MCF 10A (cell line): Measurements from ENCODE around the gene USP8. TPM values are rescaled to one million over a fixed set of nuclear protein-coding genes. Genes with fewer than 3 reads are reported as not detected.

Source experiments
- BruUV-seq: library from RNA; stranded (reverse); fragments of 400-500 nt; replicated peaks from 2 replicates; lab custom pipeline; 2021; lab: Mats Ljungman, UMichigan
- CTCF ChIA-PET: fragments of 300-600 bp; sonication (Branson Sonifier 250); formaldehyde crosslinking; extraction: SDS; loops from one replicate; lab custom pipeline; 2021; ENCODE audit warnings: antibody characterized with exemption, inconsistent platforms; lab: Yijun Ruan, JAX
- POLR2A ChIA-PET: fragments of 300-600, 350-650 bp; sonication (Branson Sonifier 250); formaldehyde crosslinking; extraction: SDS; loops from one replicate; lab custom pipeline; 2020; ENCODE audit warnings: antibody characterized with exemption, inconsistent platforms; lab: Yijun Ruan, JAX
- DNase-seq: peaks from one replicate; pipeline ENCODE4 v3.0.0-alpha.2; 2018; ENCODE audit not compliant: unreplicated experiment
- H3K27ac Mint-ChIP-seq: one replicate; pipeline ENCODE4 v1.8.0; 2022; ENCODE audit warnings: mild to moderate bottlenecking, low read depth, mixed read lengths; ENCODE audit not compliant: unreplicated experiment
- H3K27me3 Mint-ChIP-seq: one replicate; pipeline ENCODE4 v1.8.0; 2022; ENCODE audit warnings: mixed read lengths; ENCODE audit not compliant: insufficient read depth, unreplicated experiment
- H3K36me3 Mint-ChIP-seq: one replicate; pipeline ENCODE4 v1.8.0; 2022; ENCODE audit warnings: mild to moderate bottlenecking, moderate library complexity, mixed read lengths; ENCODE audit not compliant: insufficient read depth, unreplicated experiment
- H3K4me1 Mint-ChIP-seq: one replicate; pipeline ENCODE4 v1.8.0; 2022; ENCODE audit warnings: mixed read lengths; ENCODE audit not compliant: insufficient read depth, unreplicated experiment
- H3K4me3 Mint-ChIP-seq: one replicate; pipeline ENCODE4 v1.8.0; 2022; ENCODE audit warnings: mild to moderate bottlenecking, moderate library complexity, mixed read lengths; ENCODE audit not compliant: unreplicated experiment
- H3K9me3 Mint-ChIP-seq: one replicate; pipeline ENCODE4 v1.8.0; 2022; ENCODE audit warnings: mixed read lengths; ENCODE audit not compliant: unreplicated experiment
- CTCF ChIP-seq: fragments of 200-600 bp; IDR thresholded peaks from one replicate; pipeline ENCODE4 v1.8.0; 2022; ENCODE audit warnings: antibody characterized with exemption, mild to moderate bottlenecking; ENCODE audit not compliant: unreplicated experiment
- intact Hi-C: fragments of 100-400 bp; cut with micrococcal nuclease; formaldehyde crosslinking; loops from 2 replicates; pipeline ENCODE4 v1.14.1; 2022
- total RNA-seq: library from RNA; stranded (reverse); gene quantifications from 2 replicates; pipeline ENCODE4 v1.2.3, GENCODE V29; 2022

The USP8 gene
- total RNA-seq, 1 experiment from 2014 or later = 72.7 TPM

GRCh38 chr15:50411870-50412269 lies 12.3 kb upstream of the USP8 start:
- CTCF ChIA-PET = interaction anchor here (0.7 kb wide), 1 partner anchor 1320 kb away, joined by 3 read pairs; no protein-coding TSS in a partner anchor
- no peak for DNase-seq
- Mint-ChIP-seq H3K36me3 (no peaks in the 10 kb centered on the region), H3K27ac (no peak overlapping the region), H3K27me3 (peaks cover 11% of the 10 kb centered on the region), H3K4me1 (no peaks in the 10 kb centered on the region), H3K4me3 (no peak overlapping the region), H3K9me3 (no peaks in the 10 kb centered on the region)
- POLR2A ChIA-PET = interaction anchor here (1.4 kb wide), 1 partner anchor 12 kb away, joined by 9 read pairs; the partner anchor contains the start of gene USP8
- no TSS peak for BruUV-seq
- intact Hi-C loops = no loop called here
- TF ChIP-seq CTCF = no peak

GRCh38 chr15:50414624-50415023 lies 9.6 kb upstream of the USP8 start:
- Mint-ChIP-seq H3K4me1 (no peaks in the 10 kb centered on the region), H3K27me3 (peaks cover 9% of the 10 kb centered on the region), H3K27ac (no peak overlapping the region), H3K4me3 (no peak overlapping the region), H3K36me3 (no peaks in the 10 kb centered on the region), H3K9me3 (no peaks in the 10 kb centered on the region)
- CTCF ChIA-PET = no interaction called here
- no peak for DNase-seq
- TF ChIP-seq CTCF = no peak
- BruUV-seq = no TSS peak
- POLR2A ChIA-PET = interaction anchor here (1.3 kb wide), 1 partner anchor 10 kb away, joined by 3 read pairs; the partner anchor contains the start of gene USP8
- intact Hi-C loops = no loop called here

- intact Hi-C loops = no loop called here
- Mint-ChIP-seq H3K9me3 (no peaks in the 10 kb centered on the region), H3K27ac (no peak overlapping the region), H3K4me3 (no peak overlapping the region), H3K4me1 (no peaks in the 10 kb centered on the region), H3K36me3 (no peaks in the 10 kb centered on the region), H3K27me3 (no peaks in the 10 kb centered on the region)
- no peak for DNase-seq
- no peak for TF ChIP-seq CTCF
- BruUV-seq = no TSS peak
- POLR2A ChIA-PET = interaction anchor here (0.6 to 1.2 kb wide), 4 partner anchors 8 to 62 kb away, joined by 3 to 5 read pairs (median 4); partner anchors contain the start of gene USP8
- CTCF ChIA-PET = interaction anchor here (0.6 to 0.7 kb wide), 2 partner anchors 28 to 540 kb away, joined by 3 to 4 read pairs; no protein-coding TSS in a partner anchor
These were observed 8.3 kb upstream of the USP8 start for GRCh38 chr15:50415752-50416404.

- H3K4me1 Mint-ChIP-seq = no peaks in the 10 kb centered on the region
- H3K4me3 Mint-ChIP-seq = no peak overlapping the region
- no TSS peak for BruUV-seq
- no peak for DNase-seq
- ChIA-PET POLR2A (no interaction called here), CTCF (no interaction called here)
- no peaks in the 10 kb centered on the region for H3K36me3 Mint-ChIP-seq
- intact Hi-C loops = no loop called here
- H3K27ac Mint-ChIP-seq = no peak overlapping the region
- no peak for TF ChIP-seq CTCF
- no peaks in the 10 kb centered on the region for H3K9me3 Mint-ChIP-seq
- H3K27me3 Mint-ChIP-seq = no peaks in the 10 kb centered on the region
These were observed 7.3 kb upstream of the USP8 start for GRCh38 chr15:50416890-50417289.
